ENCODE results near the gene CD19. TPM values are rescaled to one million over a fixed set of nuclear protein-coding genes. Genes with fewer than 3 reads are reported as not detected.
"Not testable (repeated sequence)": the region's sequence is repeated elsewhere in the genome, so short reads cannot be mapped to it uniquely, and the experiment has no call there.

The CD19 gene
- polyA plus RNA-seq (2013, experiment 1 of 2; ENCODE audit: insufficient read length) = 0.28 TPM
- polyA plus RNA-seq (2013, experiment 2 of 2; ENCODE audit: insufficient read length) = 0.42 TPM

DNA sequence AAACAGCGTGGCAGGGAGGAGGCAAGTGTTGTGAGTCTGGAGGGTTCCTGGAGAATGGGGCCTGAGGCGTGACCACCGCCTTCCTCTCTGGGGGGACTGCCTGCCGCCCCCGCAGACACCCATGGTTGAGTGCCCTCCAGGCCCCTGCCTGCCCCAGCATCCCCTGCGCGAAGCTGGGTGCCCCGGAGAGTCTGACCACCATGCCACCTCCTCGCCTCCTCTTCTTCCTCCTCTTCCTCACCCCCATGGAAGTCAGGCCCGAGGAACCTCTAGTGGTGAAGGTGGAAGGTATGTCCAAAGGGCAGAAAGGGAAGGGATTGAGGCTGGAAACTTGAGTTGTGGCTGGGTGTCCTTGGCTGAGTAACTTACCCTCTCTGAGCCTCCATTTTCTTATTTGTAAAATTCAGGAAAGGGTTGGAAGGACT, at the start of gene CD19:
Gene CD19, plus strand, starts transcription at position 171 of the 425 bp plus-strand sequence. Its CDS starts 30 bp downstream, at position 201.
- DNase-seq = no peak

DNA sequence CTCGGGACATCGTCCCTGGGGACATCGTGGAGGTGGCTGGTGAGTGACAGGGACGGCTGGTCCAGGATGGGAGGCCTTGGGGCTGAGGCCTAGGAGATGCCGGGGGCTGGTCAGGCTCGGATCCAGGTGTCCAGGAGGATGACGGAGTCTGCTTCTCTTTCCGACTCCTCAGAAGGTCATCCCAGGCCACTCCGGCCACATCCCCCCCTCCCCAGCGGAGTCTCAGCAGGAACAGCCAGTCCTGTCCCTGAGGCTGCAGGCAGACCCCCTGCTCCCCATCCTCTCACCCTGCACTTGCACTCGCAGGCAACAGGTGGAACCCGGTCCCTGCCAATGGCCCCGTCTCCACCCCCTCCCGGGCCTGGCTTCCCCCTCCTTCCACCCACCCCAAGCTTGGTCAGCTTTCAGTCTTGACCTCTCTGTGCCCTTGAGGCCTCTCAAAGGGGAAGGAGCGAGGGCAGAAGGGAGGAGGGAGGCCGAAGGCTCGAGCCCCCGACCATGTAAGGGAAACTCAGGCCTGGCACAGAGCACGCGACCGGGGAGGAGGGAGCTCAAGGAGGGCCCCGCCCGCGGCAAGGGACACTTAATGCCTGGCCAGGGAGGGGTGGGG, 49.1 kb upstream of the CD19 start:
- DNase-seq = no peak

DNA sequence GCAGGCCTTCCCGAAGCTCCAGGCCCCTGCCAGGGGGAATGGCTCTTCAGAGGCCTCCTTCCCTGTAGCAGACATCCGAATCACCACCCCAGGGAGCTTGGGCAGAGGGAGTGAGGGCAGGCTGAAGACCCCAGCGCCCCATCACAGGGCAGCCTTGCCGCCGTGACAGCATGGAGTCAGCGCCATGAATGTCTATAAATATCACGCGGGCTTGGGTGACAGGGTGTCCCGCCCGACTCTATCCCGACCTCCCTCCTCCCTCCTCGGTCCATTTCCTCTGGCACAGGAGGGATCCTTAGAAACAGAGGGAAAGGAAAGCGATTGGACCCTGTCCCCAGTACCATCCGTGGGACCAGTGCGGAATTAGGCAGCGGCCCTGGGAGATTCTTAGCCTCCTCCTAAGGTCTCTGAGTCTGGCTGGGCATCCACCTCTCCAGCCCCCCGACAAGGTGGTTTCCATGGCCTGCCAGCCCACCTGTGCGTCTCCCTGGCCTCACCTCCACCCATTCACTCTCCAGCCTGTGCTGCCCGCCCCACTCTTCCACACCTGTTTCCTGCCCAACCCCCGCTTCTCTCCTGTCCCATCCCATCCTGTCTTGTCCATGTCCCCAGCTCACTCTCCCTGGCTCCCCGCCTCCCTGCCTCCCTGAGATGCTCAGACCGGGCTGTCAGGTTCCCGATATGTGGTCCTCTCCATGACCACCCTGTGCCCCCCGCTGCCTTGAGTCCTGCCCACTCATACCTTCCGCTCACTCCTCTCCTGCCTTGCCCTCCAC, 48.4 kb upstream of the CD19 start:
- DNase-seq = no peak

DNA sequence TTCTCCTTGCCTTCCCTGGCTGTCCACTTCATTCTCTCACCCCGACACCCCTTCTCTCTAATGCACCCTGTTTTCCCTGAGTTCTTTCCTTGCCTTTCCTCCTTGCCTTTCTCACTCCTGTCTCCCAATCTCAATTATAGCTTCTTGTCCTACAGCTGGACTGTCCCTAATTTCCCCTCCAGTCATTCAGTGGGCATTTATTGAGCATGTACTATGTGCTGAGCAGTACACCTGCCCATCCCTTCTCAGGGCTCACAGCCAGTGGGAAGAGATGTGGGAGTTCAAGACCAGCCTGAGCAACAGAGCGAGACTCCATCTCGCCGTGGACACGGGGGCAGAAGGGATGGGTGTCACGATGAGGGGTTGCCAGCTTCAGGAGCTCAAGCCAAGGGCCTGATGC, 47.7 kb upstream of the CD19 start:
- DNase-seq = no peak

DNA sequence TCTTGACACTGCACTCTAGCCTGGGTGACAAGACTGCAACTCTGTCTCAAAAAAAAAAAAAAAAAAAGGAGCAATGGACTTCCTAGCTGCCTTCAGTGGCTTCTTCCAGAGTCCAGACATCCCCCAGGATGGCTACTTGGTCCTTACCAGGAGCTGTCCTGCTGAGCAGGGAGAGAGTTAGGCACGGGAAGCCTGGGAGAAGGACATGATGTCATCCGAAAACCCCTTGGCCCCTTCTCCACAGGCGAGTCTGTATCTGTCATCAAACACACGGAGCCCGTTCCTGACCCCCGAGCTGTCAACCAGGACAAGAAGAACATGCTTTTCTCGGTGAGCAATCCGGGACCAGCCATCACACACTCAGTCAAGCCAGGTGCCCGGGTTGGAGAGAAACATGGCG, 44.8 kb upstream of the CD19 start:
- no peak for DNase-seq

DNA sequence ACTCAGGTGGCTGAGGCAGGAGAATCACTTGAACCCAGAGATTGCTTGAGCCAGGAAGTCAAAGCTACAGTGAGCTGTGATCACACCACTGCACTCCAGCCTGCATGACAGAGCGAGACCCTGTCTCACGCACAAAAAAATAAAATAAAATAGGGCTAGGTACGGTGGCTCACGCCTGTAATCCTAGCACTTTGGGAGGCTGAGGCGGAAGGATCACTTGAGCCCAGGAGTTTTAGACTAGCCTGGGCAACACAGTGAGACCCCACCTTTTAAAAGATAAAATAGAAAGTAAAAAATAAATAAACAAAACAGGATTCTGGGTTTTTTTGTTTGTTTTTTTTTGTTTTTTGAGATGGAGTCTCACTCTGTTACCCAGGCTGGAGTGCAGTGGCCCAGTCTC, 41.4 kb upstream of the CD19 start:
- not testable (repeated sequence) for DNase-seq

DNA sequence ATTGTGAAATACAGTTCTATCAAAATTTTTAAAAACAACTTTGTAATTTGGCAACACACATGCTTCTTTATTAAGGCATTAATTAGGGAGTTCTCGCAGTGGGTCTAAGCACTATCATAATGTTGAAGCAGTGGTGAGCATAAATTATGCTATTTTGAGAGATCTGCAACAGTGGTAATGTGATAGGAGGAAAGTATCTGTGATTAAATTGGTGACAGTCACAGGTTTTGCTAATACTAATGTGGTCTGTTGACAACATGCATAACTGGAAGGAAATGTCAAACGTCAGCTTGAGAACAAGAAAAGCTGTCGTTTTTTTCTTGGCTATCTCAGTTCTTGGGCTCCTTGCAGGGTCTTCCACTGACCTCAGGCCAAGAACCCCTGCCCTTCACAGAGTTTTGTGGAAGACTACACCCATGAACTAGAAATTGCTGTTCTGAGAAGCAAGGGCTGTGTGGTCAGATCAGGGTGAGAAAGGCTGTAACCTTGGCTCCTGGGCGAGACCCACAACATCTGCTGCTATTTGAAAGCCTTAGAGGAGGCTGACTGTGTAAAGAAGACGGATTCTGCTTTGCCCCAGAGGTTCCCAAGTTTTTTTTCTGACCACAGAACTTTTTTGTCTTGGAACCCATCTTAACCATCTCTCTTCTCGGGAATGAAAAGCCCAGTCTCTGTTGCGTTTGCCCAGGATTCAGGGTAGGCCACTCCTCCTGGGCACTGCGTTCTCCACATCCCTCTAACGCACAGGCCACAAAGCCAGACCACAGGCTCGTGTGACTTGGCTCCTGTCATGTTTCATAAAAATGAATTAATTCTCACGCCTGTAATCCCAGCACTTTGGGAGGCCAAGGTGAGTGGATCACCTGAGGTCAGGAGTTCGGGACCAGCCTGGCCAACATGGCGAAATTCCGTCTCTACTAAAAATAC, 39.5 kb upstream of the CD19 start:
- DNase-seq = no peak

DNA sequence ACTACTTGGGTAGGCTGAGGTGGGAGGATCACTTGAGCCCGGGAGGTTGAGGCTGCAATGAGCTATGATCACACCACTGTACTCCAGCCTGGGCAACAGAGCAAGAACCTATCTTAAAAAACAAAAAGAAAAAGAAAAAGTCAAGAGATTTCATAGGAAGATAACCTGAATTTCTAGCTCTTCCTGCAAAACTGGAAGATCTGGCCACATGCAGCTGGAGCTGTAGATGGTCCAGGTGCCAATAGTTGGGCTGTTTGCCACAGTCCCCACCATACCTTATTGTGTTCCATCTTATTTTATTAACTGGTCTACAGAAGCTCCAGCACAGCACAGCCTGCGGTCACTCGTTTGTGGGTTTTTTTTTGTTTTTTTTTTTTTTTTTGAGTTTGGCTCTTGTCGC, 38.5 kb upstream of the CD19 start:
- DNase-seq = no peak

DNA sequence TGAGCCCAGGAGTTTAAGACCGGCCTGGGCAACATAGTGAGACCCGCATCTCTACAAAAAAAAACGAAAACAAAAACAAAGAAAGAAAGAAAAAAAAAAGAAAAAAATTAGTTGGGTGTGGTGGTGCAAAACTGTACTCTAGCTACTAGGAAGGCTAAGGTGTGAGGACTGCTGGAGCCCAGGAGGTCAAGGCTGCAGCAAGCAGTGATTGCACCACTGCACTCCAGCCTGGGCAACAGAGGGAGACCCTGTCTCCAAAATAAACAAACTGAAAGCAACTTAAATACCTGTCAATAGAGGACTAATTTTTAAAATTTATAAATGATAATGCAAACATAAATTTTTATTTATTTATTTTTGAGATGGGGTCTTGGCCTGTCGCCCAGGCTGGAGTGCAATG, 36.2 kb upstream of the CD19 start:
- DNase-seq = no peak

DNA sequence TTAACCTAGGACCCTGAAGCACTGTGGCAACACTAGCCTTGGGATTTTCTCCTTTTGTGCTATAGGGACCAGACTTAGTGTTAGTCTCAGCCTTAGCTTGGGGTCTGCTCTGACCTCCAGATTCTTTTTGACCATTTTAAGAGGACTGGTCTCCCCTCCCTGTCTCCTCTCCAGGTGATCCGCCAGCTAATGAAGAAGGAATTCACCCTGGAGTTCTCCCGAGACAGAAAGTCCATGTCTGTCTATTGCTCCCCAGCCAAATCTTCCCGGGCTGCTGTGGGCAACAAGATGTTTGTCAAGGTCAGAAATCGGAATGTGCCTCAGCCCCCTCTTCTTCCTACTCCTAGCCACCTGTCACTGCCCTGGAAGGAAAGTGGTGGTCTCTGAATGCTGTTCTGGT, 33.9 kb upstream of the CD19 start:
- DNase-seq = no peak

DNA sequence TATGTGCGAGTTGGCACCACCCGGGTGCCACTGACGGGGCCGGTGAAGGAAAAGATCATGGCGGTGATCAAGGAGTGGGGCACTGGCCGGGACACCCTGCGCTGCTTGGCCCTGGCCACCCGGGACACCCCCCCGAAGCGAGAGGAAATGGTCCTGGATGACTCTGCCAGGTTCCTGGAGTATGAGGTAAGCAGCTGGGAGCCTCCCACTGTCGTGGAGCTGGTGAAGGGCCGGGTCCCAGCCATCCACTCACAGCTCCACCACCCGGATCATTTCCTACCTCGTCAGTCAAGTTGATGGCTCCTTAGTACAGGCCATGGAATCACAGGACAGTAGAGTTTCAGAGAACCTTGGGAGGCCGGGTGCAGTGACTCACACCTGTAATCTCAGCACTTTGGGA, 33.5 kb upstream of the CD19 start:
- DNase-seq = no peak

DNA sequence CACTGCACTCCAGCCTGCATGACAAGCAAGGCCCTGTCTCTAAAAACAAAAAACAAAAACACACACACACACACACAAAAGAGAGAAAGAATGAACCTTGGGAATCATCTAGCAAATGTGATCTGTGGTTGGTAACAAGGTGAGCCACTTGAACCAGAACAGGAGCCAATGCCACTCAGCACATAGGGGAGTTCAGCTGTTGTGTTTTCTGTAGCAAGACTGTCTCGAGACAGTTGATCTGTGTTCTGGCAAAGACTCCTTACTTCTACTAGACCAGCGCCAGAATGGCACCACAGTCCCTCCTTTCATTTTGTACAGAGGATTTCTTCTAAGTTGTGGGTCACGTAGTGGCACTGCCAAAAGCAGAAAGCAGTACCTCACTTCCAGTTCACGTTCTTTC, 32.8 kb upstream of the CD19 start:
- no peak for DNase-seq

DNA sequence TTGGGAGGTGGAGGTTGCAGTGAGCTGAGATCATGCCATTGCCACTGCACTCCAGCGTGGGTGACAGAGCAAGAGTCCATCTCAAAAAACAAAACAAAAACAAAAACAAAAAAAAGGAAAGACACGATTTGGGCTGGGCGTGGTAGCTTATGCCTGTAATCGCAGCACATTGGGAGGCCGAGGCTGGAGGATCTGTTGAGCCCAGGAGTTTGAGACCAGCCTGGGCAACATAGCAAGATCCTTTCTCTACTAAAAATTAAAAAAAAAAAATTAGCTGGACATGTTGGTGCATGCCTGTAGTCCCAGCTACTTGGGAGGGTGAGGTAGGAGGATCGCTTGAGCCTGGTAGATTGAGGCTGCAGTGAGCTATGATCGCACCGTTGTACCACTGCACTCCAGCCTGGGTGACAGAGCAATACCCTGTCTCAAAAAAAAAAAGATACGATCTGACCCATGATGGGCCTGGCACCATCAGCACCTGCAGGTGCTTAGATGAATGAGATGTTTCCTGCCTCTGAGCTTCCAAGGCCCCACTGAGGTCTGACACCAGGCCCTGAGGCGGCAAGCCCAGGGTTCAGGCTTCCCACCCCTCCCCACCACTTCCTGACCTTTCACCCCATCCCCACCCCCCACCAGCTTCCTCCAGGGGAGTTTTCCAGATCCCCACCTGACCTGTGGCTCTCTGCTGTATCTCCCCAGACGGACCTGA, 31.7 kb upstream of the CD19 start:
- no peak for DNase-seq

DNA sequence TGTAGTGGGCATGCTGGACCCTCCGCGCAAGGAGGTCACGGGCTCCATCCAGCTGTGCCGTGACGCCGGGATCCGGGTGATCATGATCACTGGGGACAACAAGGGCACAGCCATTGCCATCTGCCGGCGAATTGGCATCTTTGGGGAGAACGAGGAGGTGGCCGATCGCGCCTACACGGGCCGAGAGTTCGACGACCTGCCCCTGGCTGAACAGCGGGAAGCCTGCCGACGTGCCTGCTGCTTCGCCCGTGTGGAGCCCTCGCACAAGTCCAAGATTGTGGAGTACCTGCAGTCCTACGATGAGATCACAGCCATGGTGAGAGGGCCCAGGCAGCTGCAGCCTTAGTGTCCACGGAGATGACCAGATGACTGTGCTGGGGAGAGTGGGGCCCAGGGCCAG, 31.2 kb upstream of the CD19 start:
- DNase-seq = no peak

DNA sequence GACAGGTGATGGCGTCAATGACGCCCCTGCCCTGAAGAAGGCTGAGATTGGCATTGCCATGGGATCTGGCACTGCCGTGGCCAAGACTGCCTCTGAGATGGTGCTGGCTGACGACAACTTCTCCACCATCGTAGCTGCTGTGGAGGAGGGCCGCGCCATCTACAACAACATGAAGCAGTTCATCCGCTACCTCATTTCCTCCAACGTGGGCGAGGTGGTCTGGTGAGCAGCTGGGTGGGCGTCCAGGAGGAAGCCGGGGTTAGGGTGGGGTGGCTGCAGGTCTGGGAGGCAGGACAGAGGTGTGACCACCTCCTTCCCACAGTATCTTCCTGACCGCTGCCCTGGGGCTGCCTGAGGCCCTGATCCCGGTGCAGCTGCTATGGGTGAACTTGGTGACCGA, 29.9 kb upstream of the CD19 start:
- no peak for DNase-seq

DNA sequence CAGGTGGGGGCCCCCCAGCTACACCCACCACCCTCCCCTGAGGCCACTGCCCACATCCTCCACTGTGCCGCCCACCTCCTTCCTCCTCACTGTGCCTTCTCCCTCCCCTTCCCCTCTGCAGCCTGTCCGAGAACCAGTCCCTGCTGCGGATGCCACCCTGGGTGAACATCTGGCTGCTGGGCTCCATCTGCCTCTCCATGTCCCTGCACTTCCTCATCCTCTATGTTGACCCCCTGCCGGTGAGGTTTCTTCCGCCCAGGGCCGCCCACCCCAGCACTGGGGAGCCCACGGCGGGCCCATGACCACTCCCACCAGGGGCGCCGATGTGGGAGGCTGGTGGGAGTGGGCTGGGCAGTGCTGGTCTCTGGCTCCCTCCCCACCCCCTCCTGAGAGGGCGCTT, 28.9 kb upstream of the CD19 start:
- DNase-seq = no peak

DNA sequence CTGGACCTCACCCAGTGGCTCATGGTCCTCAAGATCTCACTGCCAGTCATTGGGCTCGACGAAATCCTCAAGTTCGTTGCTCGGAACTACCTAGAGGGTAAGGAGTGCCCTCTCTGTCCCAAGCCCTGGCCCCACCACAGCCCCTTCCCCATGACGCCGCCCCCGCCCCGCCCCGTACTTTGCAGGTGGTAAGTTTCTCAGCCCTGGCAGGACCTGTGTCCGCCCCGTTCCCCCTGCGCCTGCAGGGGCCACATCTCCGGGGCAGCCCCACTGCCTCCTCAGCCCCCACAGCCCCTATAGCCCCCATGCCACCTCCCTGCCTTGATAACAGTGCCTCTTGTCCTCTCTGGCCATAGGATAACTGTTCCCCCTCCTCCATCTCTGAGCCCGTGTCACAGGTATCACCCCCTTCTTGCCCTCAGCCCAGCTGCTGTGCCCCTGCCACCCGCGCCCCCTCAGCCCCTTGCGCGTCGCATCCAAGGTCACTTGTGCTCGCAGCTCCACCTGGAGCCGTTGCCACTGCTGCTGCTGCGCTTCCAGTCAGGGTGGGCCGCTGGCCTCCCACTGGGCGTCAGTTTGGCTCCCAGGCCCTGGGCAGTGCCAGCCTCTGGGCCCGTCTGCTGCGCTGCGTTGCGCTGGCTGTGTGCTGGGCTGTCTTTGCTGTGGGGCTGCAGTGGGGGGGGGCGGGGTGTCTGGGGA, 28.3 kb upstream of the CD19 start:
- DNase-seq = no peak

DNA sequence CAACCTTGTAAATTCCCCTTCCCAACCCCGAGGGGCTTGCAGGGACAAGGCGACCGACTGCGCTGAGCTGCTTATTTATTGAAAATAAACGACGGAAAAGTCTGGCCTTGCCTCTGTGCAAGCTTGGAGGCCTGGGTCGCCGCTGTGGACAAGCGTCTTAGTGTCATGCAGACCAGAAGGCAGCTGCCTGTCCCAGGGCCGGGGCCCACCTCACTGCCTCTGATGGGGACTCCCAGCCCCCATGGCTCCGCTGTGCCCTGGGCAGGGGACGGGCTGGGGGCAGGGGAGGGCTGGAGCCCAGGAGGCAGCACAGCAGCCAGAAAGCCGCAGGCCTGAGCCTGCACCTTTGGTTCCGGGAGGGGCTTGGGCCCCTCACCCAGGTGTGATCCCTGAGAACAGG, 27.4 kb upstream of the CD19 start:
- no peak for DNase-seq

DNA sequence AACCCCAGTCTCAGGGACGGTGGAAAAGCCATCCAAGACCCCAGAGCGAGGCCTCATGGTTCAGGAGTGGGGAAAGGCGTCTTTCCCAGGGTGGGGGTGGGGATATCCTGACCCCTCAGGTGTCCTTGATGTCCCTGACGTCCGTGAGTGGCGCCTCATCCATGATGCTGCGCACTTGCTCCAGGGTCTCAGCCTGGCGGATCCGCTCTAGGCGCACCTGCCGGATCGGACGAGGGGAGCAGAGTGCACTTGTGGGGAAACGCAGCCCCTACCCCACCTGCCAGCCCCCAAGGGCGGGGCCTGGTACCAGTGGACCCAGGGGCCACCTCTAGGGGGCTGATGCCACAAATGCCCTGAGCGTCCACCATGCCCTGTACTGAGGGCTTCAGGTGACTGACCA, 26.9 kb upstream of the CD19 start:
- no peak for DNase-seq

DNA sequence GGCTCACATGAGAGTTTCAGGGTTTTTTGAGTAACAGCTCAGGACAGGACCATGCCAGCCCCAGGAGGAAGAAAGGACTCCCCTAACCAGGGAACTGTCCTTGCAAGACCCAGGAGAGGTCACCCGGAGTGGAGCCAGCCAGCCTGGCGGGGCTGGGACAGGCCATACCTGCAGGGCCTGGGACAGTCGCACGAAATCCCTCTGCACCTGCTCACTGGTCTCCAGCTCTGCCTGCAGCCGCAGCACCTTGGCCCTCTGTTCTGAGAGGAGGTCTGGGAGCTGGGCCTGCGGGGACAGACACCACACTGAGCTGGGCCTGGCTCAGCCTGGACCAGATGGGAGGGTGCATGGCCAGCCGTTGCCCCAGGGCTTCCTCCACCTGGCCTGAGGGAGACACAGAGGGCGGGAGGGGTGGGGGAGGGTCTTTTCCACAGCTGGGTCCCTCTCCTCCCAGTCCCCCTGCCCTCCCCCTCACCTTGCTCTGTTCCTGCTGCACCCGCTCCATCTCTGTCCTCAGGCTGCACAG, 26.5 kb upstream of the CD19 start:
- no peak for DNase-seq

DNA sequence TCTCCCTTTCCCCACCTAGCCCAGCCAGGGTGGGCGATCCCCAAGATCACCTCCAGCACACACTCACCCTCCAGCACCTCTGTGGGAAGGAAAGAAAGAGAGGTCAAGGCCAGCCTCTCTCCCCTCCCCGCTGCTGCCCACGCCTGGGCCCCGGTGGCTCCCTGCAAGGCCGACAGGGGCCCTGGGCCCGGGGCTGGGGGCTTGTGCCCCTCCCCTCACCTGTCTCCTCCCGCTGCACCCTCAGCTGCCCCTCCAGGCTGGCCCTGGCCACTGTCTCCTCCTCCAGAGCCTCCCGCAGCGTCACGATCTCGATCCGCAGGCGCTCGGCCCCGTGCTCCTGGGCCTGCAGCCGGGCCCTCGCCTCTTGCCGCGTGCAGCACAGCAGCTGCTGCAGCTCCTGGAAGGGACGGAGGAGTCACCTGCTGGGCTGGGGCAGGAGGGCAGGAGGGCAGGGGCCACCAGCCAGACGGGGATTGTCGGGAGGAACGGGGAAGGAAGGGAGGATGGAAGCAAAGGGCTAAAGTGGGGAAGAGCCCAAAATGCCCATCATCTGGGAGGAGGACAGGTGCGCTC, 25.9 kb upstream of the CD19 start:
- DNase-seq = no peak
